NCI-H1092 (cell line): ENCODE results near the gene RHBDD2.
"Not testable (repeated sequence)": the region's sequence is repeated elsewhere in the genome, so short reads cannot be mapped to it uniquely, and the experiment has no call there.

ENCODE experiments used
- DNase-seq: peaks from one replicate; lab custom pipeline; 2025; lab: John Stamatoyannopoulos, UW

RHBDD2 gene

GRCh38 chr7:75889223-75889825 lies 10.5 kb downstream of the RHBDD2 start:
- DNase-seq, result no peak

GRCh38 chr7:75889826-75890225 lies 11.0 kb downstream of the RHBDD2 start:
- no peak for DNase-seq

DNA sequence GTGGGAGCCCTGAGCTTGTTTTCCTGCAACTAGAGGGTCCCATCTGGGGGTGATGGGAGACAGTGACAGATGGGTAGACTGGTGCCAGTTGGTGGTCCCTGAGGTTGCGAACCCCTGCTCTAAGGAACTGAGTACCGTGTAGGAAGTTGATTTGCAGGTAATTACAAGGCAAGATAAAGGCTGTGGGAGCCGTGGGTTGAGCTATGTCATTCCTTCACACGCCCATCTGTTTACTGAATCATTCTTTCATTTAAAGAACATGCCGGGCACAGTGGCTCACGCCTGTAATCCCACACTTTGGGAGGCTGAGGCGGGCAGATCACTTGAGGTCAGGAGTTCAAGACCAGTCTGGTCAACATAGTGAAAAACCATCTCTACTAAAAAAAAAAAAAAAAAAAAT lies 12.4 kb downstream of the RHBDD2 start:
- not testable (repeated sequence) for DNase-seq

GRCh38 chr7:75891815-75892411 lies 13.1 kb downstream of the RHBDD2 start:
- DNase-seq, result no peak

- DNase-seq, result no peak
These were observed 13.9 kb downstream of the RHBDD2 start for GRCh38 chr7:75892634-75893272.

DNA sequence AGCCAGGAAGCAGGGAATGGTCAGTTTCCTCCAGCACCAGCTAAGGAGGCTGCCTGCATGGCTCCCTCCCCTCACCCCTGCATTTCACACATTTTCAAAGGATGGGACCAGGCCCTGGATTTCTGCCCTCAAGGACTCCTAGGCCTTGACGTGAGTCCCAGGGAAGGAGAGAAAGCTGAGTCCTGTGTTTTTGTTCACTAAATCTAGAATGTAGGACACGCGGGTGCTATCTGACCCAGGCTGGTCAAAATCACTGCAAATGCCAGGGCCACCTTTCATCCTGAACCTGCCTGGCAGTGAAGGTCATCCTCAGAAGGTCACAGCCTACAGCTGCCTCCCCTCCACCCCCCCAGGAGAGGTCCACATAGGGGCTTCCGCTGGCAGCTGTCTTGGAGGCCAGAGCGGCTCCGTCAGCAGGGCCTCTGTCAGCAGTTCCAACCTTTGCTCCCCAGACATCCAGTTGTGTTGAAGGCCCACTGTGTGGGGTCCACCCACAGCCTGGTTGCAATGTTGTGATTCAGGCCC lies 18.0 kb downstream of the RHBDD2 start:
- no peak for DNase-seq

- no peak for DNase-seq
These were observed 21.9 kb downstream of the RHBDD2 start for GRCh38 chr7:75900617-75901315.

DNA sequence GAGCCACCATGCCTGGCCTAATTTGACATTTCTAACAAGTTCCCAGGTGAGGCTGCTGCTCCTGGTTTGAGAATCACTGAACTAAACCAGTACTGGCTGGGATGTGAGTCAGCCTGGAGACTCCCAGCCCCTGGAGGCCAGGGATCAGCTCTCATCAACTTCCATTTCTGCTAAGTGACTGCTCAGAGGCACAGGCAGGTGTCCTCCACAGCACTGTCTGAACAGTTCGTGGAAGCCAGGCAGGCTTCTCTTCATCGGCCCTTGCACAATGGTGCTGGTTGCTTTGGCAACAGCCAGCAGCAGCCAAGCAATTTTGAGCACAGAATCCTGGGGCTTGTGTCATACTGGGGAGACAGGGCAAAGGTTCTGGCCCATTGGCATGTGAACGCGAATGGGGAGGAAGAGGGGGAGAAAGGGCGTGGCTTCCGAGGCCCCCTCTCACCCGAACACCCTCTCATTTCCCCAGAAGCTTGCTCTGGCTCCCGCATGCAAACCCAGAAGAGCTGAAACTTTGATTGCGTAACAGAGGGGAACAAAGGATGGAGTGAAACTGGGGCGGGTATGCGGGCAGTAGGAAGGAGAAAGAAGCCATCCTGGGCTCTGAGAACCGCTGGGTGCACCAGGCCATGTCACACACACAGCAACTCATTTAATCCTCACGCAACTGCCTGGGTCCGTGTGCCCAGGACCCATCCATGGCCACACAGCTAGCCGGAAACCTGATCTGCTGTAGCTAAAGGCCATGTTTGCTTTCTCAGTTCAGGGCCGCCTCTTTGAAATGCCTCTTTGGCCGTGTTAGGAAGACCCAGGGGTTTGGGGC lies 27.2 kb downstream of the RHBDD2 start:
- DNase-seq, result peak; percentile 72

- DNase-seq, result no peak
These were observed 28.3 kb downstream of the RHBDD2 start for GRCh38 chr7:75906991-75907667.

DNA sequence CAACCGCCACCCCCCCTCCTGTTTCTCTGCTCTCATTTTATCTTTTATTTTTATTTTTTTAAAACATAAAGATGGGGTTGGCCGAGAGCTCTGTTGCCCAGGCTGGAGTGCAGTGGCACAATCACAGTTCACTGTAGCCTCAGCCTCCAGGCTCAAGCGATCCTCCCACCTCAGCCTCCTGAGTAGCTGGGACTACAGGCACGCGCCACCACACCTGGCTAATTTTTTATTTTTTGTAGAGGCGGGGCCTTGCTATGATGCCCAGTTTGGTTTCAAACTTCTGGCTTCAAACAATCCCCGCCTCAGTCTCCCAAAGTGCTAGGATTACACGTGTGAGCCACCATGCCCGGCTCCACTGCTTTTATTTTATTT lies 28.8 kb downstream of the RHBDD2 start:
- not testable (repeated sequence) for DNase-seq

- no peak for DNase-seq
These were observed 30.8 kb downstream of the RHBDD2 start for GRCh38 chr7:75909521-75910132.

DNA sequence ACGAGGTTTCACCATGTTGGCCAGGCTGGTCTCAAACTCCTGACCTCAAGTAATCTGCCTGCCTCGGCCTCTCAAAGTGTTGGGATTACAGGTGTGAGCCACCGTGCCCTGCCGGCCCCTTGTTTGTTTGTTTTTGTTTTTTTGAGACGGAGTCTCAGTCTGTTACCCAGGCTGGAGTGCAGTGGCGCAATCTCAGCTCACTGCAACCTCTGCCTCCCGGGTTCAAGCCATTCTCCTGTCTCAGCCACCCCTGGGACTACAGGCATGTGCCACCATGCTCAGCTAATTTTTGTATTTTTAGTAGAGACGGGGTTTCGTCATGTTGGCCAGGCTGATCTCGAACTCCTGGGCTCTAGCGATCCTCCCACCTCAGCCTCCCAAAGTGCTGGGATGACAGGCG lies 32.4 kb downstream of the RHBDD2 start:
- DNase-seq, result not testable (repeated sequence)

DNA sequence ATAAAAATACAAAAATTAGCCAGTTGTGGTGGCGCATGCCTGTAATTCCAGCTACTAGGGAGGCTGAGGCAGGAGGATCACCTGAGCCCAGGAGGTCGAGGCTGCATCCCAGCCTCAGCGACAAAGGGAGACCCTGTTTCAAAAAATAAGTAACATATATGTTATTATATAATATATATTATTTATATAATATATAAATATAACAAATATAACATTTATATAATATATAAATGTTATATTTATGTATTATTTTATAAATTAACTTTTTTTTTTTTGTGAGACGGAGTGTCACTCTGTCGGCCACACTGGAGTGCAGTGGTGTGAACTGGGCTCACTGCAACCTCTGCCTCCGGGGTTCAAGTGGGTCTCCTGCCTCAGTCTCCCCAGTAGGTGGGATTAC lies 34.6 kb downstream of the RHBDD2 start:
- DNase-seq, result no peak

- no peak for DNase-seq
These were observed 35.4 kb downstream of the RHBDD2 start for GRCh38 chr7:75914169-75914654.

- peak; percentile 90 for DNase-seq
These were observed 36.0 kb downstream of the RHBDD2 start, which contains the start of gene POR for GRCh38 chr7:75914655-75915415. Gene POR, plus strand, starts transcription at chr7:75915155. Its CDS starts 38,847 bp downstream, at chr7:75954002.

- no peak for DNase-seq
These were observed 36.8 kb downstream of the RHBDD2 start for GRCh38 chr7:75915416-75916156.

DNA sequence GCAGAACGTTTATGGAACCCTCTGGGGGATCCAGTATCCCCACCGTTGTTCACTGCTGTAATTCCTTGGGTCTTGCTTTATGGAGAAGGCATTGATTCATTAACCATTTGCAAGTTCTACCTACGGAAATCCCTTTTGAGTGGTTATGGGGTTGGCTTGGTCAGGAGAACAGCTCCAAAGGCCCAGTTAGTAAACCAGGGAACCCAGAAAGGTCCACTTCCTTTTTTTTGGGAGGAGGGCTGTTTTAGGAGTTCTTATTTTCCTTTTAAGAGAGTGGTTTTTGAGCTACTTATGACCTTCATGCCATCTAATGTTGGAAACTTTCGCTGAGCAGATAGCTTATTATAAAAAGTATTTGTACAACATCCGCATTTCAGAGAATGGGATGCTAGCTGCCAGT lies 37.4 kb downstream of the RHBDD2 start:
- no peak for DNase-seq

GRCh38 chr7:75916685-75917634 lies 38.1 kb downstream of the RHBDD2 start:
- DNase-seq, result no peak
